ENCODE results near the gene TPMT.

GRCh38 chr6:18192026-18192425 lies 37.1 kb upstream of the TPMT start:
- TF ChIP-seq CTCF (IDR thresholded peaks at IDR 0.05) (no peak), POLR2A (IDR thresholded peaks at IDR 0.05) (no peak), EP300 (IDR thresholded peaks at IDR 0.05) (no peak)
